ENCODE data around the gene AQP3.

DNA sequence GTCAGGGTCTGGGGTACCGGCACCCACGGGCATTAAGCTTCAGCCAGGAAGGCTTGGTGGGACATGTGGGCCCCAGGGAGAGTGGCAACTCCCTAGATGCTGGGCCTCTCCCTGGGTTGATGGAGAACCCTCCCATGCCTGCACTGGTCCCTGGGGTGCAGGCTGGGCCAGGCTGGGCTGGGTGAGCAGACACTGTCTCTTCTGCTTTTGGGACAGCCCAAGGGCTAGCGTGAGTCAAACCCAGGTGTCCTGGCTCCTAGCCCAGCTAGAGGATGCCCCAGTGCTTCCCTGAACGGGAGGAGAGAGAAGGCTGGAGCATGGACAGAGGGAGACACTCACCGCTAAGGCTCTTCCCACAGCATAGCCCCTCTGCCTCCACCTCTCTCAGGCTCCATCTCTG, 39.3 kb downstream of the AQP3 start:
- TF ChIP-seq, protein P1, sequence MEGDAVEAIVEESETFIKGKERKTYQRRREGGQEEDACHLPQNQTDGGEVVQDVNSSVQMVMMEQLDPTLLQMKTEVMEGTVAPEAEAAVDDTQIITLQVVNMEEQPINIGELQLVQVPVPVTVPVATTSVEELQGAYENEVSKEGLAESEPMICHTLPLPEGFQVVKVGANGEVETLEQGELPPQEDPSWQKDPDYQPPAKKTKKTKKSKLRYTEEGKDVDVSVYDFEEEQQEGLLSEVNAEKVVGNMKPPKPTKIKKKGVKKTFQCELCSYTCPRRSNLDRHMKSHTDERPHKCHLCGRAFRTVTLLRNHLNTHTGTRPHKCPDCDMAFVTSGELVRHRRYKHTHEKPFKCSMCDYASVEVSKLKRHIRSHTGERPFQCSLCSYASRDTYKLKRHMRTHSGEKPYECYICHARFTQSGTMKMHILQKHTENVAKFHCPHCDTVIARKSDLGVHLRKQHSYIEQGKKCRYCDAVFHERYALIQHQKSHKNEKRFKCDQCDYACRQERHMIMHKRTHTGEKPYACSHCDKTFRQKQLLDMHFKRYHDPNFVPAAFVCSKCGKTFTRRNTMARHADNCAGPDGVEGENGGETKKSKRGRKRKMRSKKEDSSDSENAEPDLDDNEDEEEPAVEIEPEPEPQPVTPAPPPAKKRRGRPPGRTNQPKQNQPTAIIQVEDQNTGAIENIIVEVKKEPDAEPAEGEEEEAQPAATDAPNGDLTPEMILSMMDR (IDR thresholded peaks at IDR 0.05), result no peak
- no peak for TF ChIP-seq POLR2A (IDR thresholded peaks at IDR 0.05)
- no peak for TF ChIP-seq EP300 (IDR thresholded peaks at IDR 0.05)
